Heart left ventricle (tissue), 13 donors: ENCODE results near the gene RTF1.

Experiments
- CTCF ChIP-seq, 12 donors: fragments of 200-600 bp; sonication (generic) in 4 of 12; IDR thresholded peaks; one replicate each; pipeline versions ENCODE4 v1.5.0 to v1.8.0; 2018 to 2022; ENCODE audit warnings: antibody characterized with exemption in 12 of 12, mild to moderate bottlenecking in 5 of 12
- POLR2A ChIP-seq, 2 donors: fragments of 450-650 bp; IDR thresholded peaks; one replicate each; pipeline ENCODE4 v1.6.1; 2017; ENCODE audit warnings: antibody characterized with exemption in 2 of 2, mild to moderate bottlenecking in 2 of 2, moderate library complexity in 2 of 2
- donor health status: ischemic (EF 13 %, LVEDD 7.1; RV severe dilation, severe dysfunction).
- donor health status: DM: no; HTN: yes; CAD: no.
- donor health status: DM: no; HTN: no; CAD: no.
- donor health status: ischemic (EF 25% LVEDD 6.9; RV normal size, moderate dysfunction).
- donor health status: ischemic (EF 25% LVEDD 5.7; RV mildly dilated, moderate dysfunction).
- donor health status: ischemic (EF 35%, LVEDD 5.7; RV mildly dilated, moderate dysfunction).
- donor health status: nonischemic (EF 11% LVEDD 7.7; RV severe dilation, severe dysfunction).
- donor health status: DM: yes; HTN: yes; CAD: no.
- donor health status: PGD.
- donor health status: ischemic (EF 29% LVEDD 5.4; RV normal size, mild dysfunction).
- donor health status: nonischemic (EF 23%, LVEDD 6.1; RV moderate dilation, normal function).

- no peak for TF ChIP-seq CTCF (IDR thresholded peaks at IDR 0.05)
- no peak for TF ChIP-seq POLR2A (IDR thresholded peaks at IDR 0.05)
Measured at GRCh38 chr15:41445399-41445798, 28.5 kb downstream of the RTF1 start.
